Measurements from ENCODE around the gene PAQR8. TPM values are rescaled to one million over a fixed set of nuclear protein-coding genes. Genes with fewer than 3 reads are reported as not detected.

Gene PAQR8
- total and polyA plus RNA-seq, 4 donors = 0.43 to 3.3 (median 0.74) TPM

DNA sequence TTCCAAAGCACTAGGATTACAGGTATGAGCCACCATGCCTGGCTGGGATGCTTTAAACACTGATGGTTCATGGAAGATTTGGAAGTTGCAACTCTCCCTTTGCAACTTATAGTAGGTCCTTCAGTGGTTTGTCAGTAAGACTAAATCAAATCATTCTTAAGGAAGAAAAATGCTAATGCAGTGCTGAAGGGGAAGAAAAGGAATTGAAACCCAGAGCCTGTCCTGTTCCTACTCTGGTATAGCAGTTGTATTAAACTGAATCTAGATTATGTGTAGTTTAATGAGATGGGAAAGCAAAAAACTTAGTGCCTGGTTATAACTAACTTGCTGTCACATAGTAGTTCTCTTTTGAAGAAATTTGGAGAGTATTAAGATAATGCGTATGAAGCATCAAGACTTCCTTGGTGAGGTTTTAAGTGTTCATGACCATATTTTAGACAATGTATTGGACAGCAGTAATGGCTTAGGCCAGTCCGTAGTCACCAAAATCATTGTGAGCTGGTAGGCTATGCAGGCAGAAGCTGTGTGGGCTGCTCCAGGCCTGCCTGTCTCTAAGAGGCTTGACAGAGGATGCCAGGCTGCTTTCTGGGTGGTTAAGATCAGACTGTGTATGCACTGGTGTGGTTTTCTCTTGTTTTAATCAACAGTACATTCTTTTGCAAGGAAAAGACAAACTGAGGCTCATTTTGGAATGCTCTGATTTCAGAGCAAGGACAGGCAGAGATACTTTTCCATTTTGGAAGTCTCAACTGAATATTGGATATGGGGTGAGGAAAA is 14.0 kb downstream of the PAQR8 start (continued):
- TF ChIP-seq, protein P1, sequence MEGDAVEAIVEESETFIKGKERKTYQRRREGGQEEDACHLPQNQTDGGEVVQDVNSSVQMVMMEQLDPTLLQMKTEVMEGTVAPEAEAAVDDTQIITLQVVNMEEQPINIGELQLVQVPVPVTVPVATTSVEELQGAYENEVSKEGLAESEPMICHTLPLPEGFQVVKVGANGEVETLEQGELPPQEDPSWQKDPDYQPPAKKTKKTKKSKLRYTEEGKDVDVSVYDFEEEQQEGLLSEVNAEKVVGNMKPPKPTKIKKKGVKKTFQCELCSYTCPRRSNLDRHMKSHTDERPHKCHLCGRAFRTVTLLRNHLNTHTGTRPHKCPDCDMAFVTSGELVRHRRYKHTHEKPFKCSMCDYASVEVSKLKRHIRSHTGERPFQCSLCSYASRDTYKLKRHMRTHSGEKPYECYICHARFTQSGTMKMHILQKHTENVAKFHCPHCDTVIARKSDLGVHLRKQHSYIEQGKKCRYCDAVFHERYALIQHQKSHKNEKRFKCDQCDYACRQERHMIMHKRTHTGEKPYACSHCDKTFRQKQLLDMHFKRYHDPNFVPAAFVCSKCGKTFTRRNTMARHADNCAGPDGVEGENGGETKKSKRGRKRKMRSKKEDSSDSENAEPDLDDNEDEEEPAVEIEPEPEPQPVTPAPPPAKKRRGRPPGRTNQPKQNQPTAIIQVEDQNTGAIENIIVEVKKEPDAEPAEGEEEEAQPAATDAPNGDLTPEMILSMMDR (IDR thresholded peaks at IDR 0.05; ENCODE audit: low read depth, low read length, missing input control) = no peak
- TF ChIP-seq FOXA1 (IDR thresholded peaks at IDR 0.05) = no peak
- TF ChIP-seq RAD21 (IDR thresholded peaks at IDR 0.05) = no peak
- no peak for TF ChIP-seq SP1 (IDR thresholded peaks at IDR 0.05)
- TF ChIP-seq YY1 (IDR thresholded peaks at IDR 0.05) = no peak

DNA sequence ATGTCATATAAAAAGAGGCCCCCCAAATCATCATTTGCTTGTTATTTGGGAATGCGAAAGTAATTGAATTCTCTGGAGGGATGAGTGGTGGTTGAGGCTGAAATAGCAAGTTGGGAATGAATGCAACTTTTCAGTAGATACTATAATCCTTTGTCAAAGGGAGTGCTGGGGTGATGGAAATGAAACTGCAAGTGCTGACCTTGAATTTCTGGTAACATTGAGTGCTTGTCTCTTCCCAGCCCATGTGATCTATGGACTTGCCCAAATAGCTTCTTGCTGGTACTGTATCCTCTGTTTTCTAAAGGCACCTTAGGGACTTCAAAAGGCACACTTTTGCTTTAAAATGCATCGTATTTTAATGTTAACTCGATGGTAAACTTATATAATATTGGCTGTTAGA is 14.8 kb downstream of the PAQR8 start:
- DNase-seq (ENCODE audit: low spot score) = no peak
- Histone ChIP-seq H3K4me1 (ENCODE audit: control insufficient read depth in 4 of 4, insufficient read depth in 4 of 4, low read length in 3 of 4) (peaks cover 3 to 5% (median 4%) of the 10 kb centered on the region in 4 donors), H3K36me3 (ENCODE audit: control insufficient read depth in 4 of 4, insufficient read depth in 3 of 4, low read depth in 1 of 4, low read length in 3 of 4) (no peaks in the 10 kb centered on the region), H3K9ac (ENCODE audit: low read depth in 1 of 2, low read length in 2 of 2) (no peak overlapping the region), H3K4me3 (ENCODE audit: low read depth in 1 of 3, low read length in 3 of 3) (no peak overlapping the region), H3K9me3 (ENCODE audit: control insufficient read depth in 4 of 4, low read length in 3 of 4) (no peaks in the 10 kb centered on the region), H3K27ac (ENCODE audit: low read depth in 1 of 2, low read length in 2 of 2) (no peak overlapping the region), H3K27me3 (ENCODE audit: control insufficient read depth in 4 of 4, insufficient read depth in 4 of 4, low read length in 3 of 4) (no peaks in the 10 kb centered on the region)
- 96% methylated on average over 3 of the region's 3 CpGs for WGBS
- TF ChIP-seq EGR1 (IDR thresholded peaks at IDR 0.05; ENCODE audit: low read depth in 2 of 2) (no peak), HNF4G (IDR thresholded peaks at IDR 0.05) (no peak), YY1 (IDR thresholded peaks at IDR 0.05) (no peak), RAD21 (IDR thresholded peaks at IDR 0.05) (no peak), FOXA2 (IDR thresholded peaks at IDR 0.05) (no peak), HNF4A (conservative IDR thresholded peaks at IDR 0.05) (no peak), JUND (IDR thresholded peaks at IDR 0.05) (no peak), RXRA (IDR thresholded peaks at IDR 0.05) (no peak), SP1 (IDR thresholded peaks at IDR 0.05) (no peak)
- TF ChIP-seq, protein P2, sequence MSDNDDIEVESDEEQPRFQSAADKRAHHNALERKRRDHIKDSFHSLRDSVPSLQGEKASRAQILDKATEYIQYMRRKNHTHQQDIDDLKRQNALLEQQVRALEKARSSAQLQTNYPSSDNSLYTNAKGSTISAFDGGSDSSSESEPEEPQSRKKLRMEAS (IDR thresholded peaks at IDR 0.05) = no peak
- TF ChIP-seq, protein P3, sequence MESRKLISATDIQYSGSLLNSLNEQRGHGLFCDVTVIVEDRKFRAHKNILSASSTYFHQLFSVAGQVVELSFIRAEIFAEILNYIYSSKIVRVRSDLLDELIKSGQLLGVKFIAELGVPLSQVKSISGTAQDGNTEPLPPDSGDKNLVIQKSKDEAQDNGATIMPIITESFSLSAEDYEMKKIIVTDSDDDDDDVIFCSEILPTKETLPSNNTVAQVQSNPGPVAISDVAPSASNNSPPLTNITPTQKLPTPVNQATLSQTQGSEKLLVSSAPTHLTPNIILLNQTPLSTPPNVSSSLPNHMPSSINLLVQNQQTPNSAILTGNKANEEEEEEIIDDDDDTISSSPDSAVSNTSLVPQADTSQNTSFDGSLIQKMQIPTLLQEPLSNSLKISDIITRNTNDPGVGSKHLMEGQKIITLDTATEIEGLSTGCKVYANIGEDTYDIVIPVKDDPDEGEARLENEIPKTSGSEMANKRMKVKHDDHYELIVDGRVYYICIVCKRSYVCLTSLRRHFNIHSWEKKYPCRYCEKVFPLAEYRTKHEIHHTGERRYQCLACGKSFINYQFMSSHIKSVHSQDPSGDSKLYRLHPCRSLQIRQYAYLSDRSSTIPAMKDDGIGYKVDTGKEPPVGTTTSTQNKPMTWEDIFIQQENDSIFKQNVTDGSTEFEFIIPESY (IDR thresholded peaks at IDR 0.05) = no peak
- TF ChIP-seq, protein P4, sequence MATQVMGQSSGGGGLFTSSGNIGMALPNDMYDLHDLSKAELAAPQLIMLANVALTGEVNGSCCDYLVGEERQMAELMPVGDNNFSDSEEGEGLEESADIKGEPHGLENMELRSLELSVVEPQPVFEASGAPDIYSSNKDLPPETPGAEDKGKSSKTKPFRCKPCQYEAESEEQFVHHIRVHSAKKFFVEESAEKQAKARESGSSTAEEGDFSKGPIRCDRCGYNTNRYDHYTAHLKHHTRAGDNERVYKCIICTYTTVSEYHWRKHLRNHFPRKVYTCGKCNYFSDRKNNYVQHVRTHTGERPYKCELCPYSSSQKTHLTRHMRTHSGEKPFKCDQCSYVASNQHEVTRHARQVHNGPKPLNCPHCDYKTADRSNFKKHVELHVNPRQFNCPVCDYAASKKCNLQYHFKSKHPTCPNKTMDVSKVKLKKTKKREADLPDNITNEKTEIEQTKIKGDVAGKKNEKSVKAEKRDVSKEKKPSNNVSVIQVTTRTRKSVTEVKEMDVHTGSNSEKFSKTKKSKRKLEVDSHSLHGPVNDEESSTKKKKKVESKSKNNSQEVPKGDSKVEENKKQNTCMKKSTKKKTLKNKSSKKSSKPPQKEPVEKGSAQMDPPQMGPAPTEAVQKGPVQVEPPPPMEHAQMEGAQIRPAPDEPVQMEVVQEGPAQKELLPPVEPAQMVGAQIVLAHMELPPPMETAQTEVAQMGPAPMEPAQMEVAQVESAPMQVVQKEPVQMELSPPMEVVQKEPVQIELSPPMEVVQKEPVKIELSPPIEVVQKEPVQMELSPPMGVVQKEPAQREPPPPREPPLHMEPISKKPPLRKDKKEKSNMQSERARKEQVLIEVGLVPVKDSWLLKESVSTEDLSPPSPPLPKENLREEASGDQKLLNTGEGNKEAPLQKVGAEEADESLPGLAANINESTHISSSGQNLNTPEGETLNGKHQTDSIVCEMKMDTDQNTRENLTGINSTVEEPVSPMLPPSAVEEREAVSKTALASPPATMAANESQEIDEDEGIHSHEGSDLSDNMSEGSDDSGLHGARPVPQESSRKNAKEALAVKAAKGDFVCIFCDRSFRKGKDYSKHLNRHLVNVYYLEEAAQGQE (IDR thresholded peaks at IDR 0.05) = no peak
- TF ChIP-seq, protein P1 (IDR thresholded peaks at IDR 0.05; ENCODE audit: low read depth, low read length, missing input control) = no peak

Measured in liver (tissue), 9 donors.